Suppressor macrophage treated with lipopolysaccharide for 4 hours (primary cell): ENCODE results near the gene CDC25B.
A peak's percentile ranks its signal among the peaks of the same experiment; 100 is the strongest.
"Not testable (repeated sequence)": the region's sequence is repeated elsewhere in the genome, so short reads cannot be mapped to it uniquely, and the experiment has no call there.

Experiments used
- DNase-seq: peaks from one replicate; pipeline ENCODE4 v3.0.0-alpha.2; 2020

Gene CDC25B

DNA sequence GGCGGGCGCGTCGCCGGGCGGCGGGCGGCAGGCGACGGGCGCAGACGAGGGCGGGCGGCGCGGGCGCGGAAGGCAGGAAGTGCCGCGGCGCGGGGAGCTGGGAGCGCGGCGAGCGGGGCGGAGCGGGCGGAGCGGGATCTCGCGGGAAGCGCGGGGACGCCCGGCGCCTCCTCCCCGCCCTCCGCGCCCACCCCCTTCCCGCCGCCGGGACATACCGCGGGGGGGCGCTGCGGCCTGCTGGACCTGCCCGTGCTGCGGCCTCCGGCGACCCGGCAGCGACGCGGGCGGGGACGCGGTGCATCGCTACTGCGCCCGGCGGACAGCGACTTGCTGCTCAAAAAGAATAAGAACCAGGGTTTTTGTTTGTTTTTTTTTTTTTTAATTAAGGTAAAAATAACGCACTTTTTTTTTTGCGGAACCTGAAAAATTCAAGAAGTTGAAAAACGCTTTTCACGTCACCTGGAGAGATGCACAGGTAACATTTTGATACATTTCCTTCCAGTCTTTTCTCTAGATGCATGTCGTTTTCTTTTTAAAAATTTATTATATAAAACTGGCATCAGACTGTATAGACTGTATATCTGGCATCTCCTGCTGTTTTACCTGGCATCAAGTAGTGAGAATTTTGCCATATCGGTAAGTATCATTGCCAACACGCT, 9.3 kb upstream of the CDC25B start, which contains the start of gene CENPB:
CENPB (minus strand) TSS at position 76 of the 659 bp plus-strand sequence. CDS start 257 bp downstream, outside the sequence.
- DNase-seq = peak; percentile 96

DNA sequence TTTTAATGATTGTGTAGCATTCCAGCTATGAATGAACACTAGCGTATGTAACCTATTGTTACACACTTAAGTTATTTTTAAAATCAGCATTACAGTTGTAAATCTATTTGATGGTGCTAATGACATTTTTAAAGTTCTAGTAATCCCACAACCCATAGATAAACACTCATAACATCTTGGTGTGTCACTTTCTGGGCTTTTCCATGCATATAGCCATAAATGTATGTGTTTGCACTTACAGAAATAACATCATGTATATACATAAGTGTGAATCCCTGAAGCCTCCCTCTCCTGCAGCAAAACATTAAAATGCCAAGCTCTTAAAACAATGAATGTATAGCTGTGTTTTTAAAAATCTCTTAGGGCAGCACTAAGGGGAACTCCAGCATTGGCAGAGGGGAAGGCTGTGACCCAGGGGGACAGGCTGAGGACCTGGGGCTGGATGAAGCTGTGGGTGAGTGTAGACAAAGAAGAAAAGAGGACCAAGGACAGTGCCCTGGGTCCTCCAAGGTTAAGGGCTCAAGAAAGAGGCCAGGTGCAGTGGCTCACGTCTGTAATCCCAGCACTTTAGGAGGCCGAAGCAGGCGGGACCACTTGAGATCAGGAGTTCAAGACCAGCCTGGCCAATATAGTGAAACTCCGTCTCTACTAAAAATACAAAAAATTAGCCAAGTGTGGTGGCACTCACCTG, 8.6 kb upstream of the CDC25B start:
- DNase-seq = no peak

DNA sequence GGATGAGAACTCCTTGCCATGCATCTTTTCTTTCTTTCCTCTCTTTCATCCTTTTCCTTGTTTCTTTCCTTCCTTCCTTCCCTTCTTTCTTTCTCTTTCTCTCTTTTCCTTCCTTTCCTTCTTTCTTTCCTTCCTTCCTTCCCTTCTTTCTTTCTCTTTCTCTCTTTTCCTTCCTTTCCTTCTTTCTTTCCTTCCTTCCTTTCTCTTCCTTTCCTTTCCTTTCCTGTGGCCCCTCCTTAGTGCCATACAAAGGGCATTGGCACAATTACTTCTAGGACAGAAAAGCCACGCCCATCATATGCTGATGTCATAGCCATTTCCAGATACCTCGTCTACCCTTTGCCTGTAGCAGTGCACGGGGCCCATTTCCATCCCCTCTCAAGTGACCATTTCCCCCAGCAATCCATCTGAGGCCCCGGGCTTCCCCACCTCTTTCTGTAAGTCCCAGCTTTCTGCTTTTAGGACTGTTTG, 7.4 kb upstream of the CDC25B start:
- no peak for DNase-seq

DNA sequence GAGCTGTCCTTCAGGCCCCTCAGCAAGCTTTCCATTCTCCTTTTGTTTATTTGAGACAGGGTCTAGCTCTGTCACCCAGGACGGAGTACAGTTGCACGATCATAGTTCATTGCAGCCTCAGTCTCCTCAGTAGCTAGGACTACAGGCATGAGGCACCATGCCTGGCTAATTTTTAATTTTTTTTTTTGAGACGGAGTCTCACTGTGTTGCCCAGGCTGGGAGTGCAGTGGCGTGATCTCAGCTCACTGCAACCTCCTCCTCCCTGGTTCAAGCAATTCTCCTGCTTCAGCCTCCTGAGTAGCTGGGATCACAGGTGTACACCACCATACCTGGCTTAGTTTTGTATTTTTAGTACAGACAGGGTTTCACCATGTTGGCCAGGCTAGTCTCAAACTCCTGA, 6.9 kb upstream of the CDC25B start:
- not testable (repeated sequence) for DNase-seq

DNA sequence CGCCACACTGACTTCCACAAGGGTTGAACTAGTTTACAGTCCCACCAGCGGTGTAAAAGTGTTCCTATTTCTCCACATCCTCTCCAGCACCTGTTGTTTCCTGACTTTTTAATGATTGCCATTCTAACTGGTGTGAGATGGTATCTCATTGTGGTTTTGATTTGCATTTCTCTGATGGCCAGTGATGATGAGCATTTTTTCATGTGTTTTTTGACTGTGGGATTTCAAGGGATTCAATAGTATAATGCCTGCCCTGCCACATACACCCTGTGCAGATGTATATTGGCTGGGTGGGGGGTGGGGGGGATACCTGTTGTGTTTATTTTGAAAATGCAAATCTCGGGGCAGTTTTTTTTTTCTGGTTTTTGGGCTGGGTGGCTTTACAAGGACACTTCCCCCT, 1.9 kb upstream of the CDC25B start:
- not testable (repeated sequence) for DNase-seq

DNA sequence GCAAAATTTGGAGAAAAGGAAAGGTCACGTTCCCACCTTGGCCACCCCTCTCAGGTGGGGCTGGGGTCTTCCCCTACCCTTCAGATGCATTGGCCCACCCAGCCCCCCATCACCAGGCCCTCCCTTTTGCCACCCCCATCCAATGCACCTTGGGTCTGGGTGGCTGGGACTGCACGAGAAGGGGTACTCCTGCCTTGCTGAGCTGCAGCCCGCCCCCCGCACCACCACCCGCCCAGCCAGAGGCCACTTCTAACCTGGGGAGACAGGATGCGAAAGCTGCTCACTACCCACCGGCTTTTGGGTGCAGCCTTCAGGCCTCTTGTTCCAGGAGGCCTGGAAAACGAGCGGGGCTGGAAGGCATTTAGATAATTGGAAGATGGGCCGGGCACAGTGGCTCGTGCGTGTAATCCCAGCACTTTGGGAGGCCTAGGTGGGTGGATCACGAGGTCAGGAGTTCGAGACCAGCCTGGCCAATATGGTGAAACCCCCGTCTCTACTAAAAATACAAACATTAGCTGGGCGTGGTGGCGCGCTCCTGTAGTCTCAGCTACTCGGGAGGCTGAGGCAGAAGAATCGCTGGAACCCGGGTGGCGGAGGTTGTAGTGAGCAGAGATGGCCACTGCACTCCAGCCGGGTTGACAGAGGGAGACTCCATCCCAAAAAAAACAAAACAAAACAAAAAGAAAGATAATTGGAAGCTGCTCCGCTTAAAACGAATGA, 1.2 kb upstream of the CDC25B start:
- no peak for DNase-seq

DNA sequence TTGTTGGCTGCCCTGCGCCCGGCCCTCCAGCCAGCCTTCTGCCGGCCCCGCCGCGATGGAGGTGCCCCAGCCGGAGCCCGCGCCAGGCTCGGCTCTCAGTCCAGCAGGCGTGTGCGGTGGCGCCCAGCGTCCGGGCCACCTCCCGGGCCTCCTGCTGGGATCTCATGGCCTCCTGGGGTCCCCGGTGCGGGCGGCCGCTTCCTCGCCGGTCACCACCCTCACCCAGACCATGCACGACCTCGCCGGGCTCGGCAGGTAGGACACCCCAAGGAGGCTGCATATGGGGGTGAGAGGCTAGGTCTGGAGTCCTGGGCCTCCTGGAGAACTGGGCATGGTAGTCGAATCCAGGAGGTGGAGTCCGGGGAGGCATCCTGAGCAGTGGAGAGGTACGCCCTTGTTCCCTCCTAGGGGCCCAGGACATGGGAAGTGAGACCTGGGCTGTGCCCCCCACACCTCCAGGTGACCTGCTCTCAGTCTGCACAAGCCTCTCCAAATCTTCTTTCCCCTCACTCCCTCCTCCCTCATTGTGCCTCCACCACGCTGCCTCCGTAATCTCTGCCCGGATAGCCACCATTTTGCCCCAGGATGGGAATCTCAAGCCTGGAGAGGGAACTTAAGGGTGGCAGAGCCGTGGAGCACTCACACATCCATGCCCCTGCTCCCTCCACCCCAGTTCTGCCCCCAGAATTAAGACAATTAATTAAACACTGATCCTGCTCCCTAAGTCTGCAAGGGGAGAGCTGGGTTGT, 541 bp downstream of the CDC25B start:
- DNase-seq = no peak

DNA sequence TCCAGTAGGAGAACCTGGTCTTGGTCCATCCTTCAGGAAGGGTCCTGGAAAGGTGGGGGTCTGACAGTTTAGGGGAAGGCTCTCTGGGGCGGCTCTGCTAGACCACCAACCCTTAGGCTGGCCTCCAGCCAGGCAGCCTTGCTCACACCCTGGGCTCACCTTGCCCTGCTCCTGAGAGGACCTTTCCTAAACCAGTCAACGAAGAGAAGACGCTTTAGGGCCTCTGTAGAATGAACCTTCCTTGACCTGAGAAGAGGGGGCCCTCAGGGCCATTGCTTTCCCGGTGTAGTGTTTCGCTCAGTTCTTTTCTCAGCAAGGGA, 1.1 kb downstream of the CDC25B start:
- no peak for DNase-seq

DNA sequence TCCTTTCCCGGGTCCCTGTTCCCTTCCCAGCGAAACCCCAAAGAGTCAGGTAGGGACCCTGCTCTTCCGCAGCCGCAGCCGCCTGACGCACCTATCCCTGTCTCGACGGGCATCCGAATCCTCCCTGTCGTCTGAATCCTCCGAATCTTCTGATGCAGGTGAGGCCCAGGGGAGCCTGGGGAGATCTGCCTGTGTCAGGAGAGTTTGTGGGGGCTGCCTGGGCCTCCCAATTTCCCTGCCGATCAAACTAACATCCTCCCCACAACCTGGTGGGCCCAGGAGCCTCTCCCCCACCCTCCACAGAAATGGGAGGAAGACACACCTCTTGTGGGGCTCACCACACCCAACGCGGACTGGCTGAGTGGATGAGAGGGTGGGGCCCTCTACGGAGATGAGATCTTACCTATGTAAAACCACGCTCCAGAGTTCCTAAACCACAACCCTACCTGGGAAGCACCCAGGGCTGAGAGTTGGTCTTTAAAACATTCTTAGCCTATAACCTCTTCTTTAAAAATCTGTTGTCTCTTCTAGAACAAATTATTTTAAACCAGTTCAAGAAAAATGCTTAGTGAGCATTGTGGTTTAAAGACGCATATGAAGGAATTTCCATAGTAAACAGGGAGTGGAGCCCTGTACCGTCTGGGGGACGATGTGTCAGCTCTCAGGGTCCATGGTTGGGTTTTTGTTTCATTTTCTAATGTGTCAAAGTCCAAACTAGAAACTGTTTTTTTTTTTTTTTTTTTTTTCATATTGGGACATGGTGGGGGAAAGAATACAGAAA, 1.7 kb downstream of the CDC25B start:
- peak; percentile 86 for DNase-seq

DNA sequence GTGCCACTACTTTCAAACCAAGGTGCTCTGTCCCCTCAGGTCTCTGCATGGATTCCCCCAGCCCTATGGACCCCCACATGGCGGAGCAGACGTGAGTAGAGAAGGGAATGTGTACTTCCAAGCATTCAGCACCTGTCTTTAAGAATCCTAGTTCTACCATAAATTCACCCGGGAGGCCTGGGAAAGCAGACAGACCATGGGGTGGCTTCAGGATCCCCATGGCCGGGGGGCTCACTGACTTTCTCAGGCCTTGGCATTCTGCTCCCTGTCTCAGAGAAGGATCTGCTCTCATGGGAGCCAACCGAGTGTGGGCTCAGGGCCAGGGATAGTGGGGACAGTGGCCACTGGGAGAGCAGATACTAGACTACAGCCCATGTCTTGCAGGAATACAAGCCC, 2.3 kb downstream of the CDC25B start:
- no peak for DNase-seq

DNA sequence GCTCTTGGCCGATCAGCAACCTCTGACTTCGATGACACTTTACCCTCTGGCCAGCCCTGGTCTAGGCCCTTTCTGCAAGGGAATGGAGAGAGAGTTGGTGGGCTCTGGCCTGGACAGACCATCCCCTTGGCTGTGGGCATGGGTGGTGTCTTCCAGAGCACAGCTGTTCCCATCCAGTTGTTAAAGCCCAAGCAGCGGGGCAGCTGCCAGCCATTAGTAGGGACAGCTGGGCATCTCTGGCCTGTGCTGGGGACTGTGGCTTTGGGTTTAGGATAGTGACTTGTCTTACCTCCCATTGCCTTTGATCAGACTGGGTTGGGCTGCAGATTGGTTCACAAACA, 2.8 kb downstream of the CDC25B start:
- no peak for DNase-seq

DNA sequence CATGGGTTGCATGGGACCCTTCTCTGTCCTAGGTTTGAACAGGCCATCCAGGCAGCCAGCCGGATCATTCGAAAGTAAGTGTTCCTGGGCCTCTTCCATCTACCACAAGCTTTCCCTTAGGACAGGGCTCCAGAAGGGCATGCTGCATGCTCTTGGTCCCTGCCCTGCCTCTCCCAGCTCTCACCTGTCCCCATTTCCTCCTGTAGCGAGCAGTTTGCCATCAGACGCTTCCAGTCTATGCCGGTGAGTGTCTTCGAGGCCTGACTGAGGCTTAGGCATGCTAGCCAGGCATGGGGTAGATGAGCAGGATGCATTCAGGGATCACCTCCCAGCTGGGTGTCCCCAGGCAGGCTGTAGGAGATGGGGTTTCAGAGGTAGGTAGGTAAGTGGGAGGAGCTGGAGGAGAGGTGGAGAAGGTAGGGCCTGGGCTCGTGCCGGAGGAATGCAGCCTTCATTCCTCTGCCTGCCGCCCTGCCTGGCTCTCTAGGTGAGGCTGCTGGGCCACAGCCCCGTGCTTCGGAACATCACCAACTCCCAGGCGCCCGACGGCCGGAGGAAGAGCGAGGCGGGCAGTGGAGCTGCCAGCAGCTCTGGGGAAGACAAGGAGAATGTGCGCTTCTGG, 4.3 kb downstream of the CDC25B start:
- DNase-seq = no peak

DNA sequence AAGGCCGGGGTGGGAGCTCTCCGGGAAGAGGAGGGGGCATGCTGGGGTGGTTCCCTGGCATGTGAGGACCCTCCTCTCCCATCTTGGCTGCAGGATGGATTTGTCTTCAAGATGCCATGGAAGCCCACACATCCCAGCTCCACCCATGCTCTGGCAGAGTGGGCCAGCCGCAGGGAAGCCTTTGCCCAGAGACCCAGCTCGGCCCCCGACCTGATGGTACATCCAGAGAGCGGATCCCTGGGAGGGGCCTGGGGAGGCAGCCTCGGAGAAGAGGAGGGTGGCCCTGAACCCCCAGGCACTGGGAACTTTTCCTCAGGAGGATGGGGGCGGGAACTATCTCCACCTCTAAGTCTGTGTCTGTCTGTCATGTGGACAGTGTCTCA, 4.8 kb downstream of the CDC25B start:
- no peak for DNase-seq

DNA sequence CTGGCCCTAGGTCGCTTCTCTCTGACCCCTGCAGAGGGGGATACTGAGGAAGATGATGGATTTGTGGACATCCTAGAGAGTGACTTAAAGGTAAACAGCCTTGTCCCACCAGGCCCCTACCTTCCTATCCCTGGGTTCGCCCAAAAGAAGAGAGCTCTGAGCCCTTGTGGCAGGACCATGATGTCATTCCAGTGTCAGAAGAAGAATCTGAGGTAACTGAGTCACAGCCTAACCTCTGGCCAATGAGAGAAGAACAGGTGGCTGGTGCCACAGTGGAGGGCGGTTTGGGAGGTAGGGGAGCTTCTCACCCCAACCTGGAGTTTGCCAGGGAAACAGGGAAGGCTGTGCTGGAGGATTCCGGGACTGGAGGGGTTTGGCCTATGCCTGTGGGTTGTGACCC, 5.2 kb downstream of the CDC25B start:
- no peak for DNase-seq

DNA sequence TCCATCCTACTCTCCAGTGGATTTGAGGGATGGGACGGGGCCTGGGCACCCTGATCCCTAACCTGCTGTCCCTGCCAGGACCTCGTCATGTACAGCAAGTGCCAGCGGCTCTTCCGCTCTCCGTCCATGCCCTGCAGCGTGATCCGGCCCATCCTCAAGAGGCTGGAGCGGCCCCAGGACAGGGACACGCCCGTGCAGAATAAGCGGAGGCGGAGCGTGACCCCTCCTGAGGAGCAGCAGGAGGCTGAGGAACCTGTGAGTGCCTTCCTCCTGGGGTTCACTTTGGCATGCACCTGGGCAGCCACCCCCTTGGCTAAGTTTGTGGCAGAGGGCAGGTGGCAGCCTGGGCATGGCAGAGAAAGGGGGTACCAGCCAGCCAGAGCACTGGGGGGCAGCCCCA, 5.7 kb downstream of the CDC25B start:
- DNase-seq = no peak

DNA sequence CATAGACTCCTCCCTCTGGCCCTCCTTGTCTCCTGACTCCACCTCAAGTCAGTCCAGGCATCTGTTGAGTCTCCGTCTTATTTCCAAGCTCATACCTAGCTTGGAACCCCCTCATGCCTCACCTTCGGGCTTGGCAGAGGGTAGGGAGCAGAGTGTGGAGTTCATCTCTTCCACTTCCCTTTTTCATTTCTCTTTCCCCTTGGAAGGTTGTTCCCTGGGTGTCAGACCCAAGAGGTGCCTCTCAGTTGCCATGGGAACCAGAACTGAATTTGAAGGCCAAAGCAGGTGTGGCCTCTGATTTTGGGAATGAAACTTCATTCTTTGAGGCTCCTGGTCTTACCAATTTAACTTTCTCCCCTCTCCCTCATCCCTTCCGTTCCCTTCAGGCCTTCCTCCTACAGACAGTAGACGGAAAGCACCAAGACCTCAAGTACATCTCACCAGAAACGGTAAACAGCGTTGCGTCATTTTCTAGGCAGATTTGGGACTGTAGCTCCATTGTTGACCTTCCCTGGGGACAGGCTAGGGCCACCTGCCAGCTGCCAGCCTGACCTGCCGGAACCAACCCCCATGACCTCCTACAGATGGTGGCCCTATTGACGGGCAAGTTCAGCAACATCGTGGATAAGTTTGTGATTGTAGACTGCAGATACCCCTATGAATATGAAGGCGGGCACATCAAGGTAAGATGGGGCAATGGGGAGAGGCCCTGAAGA, 6.6 kb downstream of the CDC25B start:
- DNase-seq = no peak

DNA sequence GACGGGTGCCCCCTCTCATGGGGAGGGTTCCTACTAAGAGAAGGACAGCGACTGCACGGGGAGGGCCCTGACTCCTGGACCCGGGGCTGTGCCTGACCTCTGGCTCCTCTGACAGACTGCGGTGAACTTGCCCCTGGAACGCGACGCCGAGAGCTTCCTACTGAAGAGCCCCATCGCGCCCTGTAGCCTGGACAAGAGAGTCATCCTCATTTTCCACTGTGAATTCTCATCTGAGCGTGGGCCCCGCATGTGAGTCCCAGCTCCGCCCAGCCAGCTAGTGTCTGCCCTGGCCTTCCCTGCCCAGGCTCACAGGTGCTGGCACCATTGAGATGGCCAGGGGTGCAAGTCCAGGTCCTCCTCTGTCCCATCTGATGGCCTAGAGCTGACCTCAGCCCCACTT, 7.2 kb downstream of the CDC25B start:
- DNase-seq = no peak

DNA sequence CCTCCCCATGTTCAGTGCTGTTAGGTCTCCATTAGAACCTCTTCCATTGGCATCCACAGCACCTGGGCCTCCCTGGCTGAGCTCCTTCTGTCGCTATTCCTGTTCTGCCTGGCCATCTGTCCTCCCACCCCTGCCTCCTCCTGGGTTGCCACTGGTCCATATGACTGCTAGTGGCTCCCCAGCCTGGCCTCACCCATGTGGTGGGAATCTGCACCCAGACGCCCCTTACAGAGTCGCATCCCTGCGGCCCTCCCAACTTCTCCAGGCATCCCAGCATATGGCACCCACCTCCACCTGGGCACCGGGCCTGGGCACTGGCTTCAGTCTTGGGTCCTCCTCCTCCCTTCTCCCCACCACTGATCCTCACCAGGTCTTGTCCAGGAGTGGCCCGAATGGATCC, 7.7 kb downstream of the CDC25B start:
- no peak for DNase-seq

DNA sequence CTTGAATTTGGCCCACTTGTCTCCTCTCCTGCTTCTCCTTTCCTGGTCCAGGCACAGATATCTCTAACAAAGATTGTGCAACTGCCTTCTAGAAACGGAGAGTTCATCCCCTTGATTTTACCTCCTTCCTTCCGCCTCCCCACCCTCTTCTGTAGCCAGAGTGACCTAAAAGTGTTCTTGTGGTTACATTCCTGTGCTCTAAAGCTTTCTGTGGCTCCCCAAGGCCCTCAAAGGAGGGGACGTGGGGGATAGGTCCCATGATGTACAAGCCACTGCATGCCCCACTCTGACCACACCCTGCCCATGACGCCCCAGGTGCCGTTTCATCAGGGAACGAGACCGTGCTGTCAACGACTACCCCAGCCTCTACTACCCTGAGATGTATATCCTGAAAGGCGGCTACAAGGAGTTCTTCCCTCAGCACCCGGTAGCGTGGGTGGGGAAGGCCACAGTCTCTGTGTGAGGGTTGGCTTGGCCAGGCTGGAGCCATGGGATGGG, 8.2 kb downstream of the CDC25B start:
- no peak for DNase-seq

DNA sequence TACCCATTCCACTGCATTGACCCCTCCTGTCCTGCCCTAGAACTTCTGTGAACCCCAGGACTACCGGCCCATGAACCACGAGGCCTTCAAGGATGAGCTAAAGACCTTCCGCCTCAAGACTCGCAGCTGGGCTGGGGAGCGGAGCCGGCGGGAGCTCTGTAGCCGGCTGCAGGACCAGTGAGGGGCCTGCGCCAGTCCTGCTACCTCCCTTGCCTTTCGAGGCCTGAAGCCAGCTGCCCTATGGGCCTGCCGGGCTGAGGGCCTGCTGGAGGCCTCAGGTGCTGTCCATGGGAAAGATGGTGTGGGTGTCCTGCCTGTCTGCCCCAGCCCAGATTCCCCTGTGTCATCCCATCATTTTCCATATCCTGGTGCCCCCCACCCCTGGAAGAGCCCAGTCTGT, 8.7 kb downstream of the CDC25B start:
- no peak for DNase-seq

DNA sequence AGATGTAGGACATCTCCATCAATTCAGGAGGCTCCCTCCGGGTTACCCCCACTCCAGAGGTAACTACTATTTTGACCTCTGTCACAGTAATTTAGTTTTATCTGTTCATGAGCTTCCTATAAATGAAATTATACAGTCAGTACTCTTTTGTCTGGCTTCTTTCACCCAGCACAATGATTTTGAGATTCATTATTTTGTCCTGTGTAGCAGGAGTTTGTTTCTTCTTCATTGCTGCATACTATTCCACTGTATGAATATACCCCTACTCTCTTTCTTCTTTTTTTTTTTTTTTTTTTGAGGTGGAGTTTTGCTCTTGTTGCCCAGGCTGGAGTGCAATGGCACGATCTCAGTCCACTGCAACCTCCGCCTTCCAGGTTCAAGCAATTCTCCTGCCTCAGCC, 12.4 kb downstream of the CDC25B start:
- no peak for DNase-seq
